ENCODE measurements around the gene TEX29.
A peak's percentile ranks its signal among the peaks of the same experiment; 100 is the strongest.

The TEX29 gene

DNA sequence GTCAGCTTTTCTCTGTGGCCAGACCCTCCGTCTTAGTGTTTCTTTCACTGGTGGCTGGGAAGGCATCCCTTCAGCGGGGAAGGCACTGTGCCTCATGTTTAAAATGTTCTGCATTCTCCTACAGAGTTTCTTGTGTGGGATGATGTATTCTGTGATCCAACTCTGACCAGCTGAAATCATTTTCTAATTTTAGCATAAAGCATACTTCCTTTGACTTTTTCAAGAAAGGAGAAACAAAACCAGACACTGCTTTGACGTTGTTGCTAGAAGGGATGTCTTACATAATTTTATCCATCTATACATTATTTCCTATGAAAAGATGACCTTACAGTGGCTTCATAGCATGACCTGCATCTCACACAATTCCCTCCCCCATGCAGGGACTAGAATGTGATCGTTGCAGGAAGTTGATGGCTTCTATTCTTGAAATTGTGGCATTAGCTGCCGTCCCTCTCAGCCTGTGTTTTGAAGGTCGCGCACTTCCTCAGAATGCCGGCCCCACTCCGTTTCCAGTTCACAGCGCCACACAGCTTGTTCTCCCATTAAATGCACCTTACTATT is 38.6 kb upstream of the TEX29 start:
- Histone ChIP-seq H3K9ac (ENCODE audit: low read length in 2 of 2) (peak overlapping the region; percentile 1 to 6), H3K36me3 (ENCODE audit: control insufficient read depth in 2 of 2, insufficient read depth in 2 of 2, low read length in 2 of 2) (peaks cover 28 to 51% of the 10 kb centered on the region in 2 donors), H3K4me1 (ENCODE audit: control insufficient read depth, insufficient read depth, low read length) (peaks cover 26% of the 10 kb centered on the region)

GRCh38 chr13:111282425-111282824 is 38.0 kb upstream of the TEX29 start:
- Histone ChIP-seq H3K4me3 (ENCODE audit: low read length in 2 of 2) (peak overlapping the region in 1 of 2 donors; percentile 15), H3K4me1 (ENCODE audit: control insufficient read depth, insufficient read depth, low read length) (peaks cover 26% of the 10 kb centered on the region), H3K36me3 (ENCODE audit: control insufficient read depth in 2 of 2, insufficient read depth in 2 of 2, low read length in 2 of 2) (peaks cover 34 to 52% of the 10 kb centered on the region in 2 donors), H3K27ac (ENCODE audit: low read length) (peak overlapping the region; percentile 86), H3K27me3 (ENCODE audit: control insufficient read depth in 1 of 2, insufficient read depth in 2 of 2, low read length in 2 of 2) (no peaks in the 10 kb centered on the region), H3K9me3 (ENCODE audit: control insufficient read depth in 2 of 2, low read length in 2 of 2) (no peaks in the 10 kb centered on the region), H3K9ac (ENCODE audit: low read length in 2 of 2) (peak overlapping the region; percentile 1 to 42)

More for the DNA sequence above, 38.6 kb upstream of the TEX29 start:
- Histone ChIP-seq H3K4me3 (ENCODE audit: low read length in 2 of 2) (peak overlapping the region in 1 of 2 donors; percentile 31), H3K27ac (ENCODE audit: low read length) (peak overlapping the region; percentile 86), H3K27me3 (ENCODE audit: control insufficient read depth in 1 of 2, insufficient read depth in 2 of 2, low read length in 2 of 2) (no peaks in the 10 kb centered on the region), H3K9me3 (ENCODE audit: control insufficient read depth in 2 of 2, low read length in 2 of 2) (no peaks in the 10 kb centered on the region)

DNA sequence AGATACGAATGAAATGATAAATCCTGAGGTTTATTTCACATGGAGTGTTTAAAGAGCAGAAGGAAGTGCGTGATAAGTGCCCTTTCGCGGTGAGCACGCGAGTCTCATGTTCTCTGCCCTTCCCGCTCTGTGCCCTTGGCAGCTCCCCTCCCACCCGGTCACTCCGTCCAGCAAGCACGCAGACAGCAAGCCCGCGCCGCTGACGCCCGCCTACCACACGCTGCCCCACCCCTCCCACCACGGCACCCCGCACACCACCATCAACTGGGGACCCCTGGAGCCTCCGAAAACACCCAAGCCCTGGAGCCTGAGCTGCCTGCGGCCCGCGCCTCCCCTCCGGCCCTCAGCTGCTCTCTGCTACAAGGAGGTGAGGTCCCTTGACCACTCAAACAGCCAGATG is 37.4 kb upstream of the TEX29 start:
- no peaks in the 10 kb centered on the region for H3K27me3 ChIP-seq (ENCODE audit: control insufficient read depth in 1 of 2, insufficient read depth in 2 of 2, low read length in 2 of 2)
- H3K27ac ChIP-seq (ENCODE audit: low read length): peak overlapping the region; percentile 86
- H3K9me3 ChIP-seq (ENCODE audit: control insufficient read depth in 2 of 2, low read length in 2 of 2): no peaks in the 10 kb centered on the region
- peak overlapping the region; percentile 1 to 42 for H3K9ac ChIP-seq (ENCODE audit: low read length in 2 of 2)
- peaks cover 34 to 50% of the 10 kb centered on the region in 2 donors for H3K36me3 ChIP-seq (ENCODE audit: control insufficient read depth in 2 of 2, insufficient read depth in 2 of 2, low read length in 2 of 2)
- H3K4me3 ChIP-seq (ENCODE audit: low read length in 2 of 2): no peak overlapping the region
- H3K4me1 ChIP-seq (ENCODE audit: control insufficient read depth, insufficient read depth, low read length): peaks cover 26% of the 10 kb centered on the region

- no peaks in the 10 kb centered on the region for H3K9me3 ChIP-seq (ENCODE audit: control insufficient read depth in 2 of 2, low read length in 2 of 2)
- no peak overlapping the region for H3K9ac ChIP-seq (ENCODE audit: low read length in 2 of 2)
- peaks cover 26% of the 10 kb centered on the region for H3K4me1 ChIP-seq (ENCODE audit: control insufficient read depth, insufficient read depth, low read length)
- no peaks in the 10 kb centered on the region for H3K27me3 ChIP-seq (ENCODE audit: control insufficient read depth in 1 of 2, insufficient read depth in 2 of 2, low read length in 2 of 2)
- peak overlapping the region; percentile 86 for H3K27ac ChIP-seq (ENCODE audit: low read length)
- H3K36me3 ChIP-seq (ENCODE audit: control insufficient read depth in 2 of 2, insufficient read depth in 2 of 2, low read length in 2 of 2): peaks cover 30 to 50% of the 10 kb centered on the region in 2 donors
- H3K4me3 ChIP-seq (ENCODE audit: low read length in 2 of 2): no peak overlapping the region
Measured at GRCh38 chr13:111283457-111283856, 37.0 kb upstream of the TEX29 start.

DNA sequence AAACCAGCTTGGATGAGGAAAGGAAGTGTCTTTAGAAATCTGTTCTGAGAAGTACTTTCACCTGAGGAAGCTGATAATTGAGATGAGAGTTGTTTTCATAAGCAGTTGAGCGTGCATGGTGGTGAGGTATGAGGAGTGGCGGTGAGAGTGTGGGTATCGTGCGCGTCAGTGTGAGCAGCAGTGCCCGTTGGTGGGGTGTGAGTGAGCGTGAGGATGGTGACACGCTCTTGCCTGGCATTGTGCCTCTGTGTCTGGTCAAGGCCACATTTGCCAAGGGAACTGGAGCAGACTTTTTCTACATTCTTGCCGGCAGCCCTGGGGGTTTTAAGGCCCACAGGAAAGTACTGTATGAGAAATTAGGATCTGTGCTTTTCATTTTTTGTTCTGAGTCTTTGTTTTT is 36.5 kb upstream of the TEX29 start:
- no peak overlapping the region for H3K4me3 ChIP-seq (ENCODE audit: low read length in 2 of 2)
- no peaks in the 10 kb centered on the region for H3K27me3 ChIP-seq (ENCODE audit: control insufficient read depth in 1 of 2, insufficient read depth in 2 of 2, low read length in 2 of 2)
- no peak overlapping the region for H3K9ac ChIP-seq (ENCODE audit: low read length in 2 of 2)
- no peaks in the 10 kb centered on the region for H3K9me3 ChIP-seq (ENCODE audit: control insufficient read depth in 2 of 2, low read length in 2 of 2)
- no peak overlapping the region for H3K27ac ChIP-seq (ENCODE audit: low read length)
- peaks cover 26% of the 10 kb centered on the region for H3K4me1 ChIP-seq (ENCODE audit: control insufficient read depth, insufficient read depth, low read length)
- peaks cover 27 to 46% of the 10 kb centered on the region in 2 donors for H3K36me3 ChIP-seq (ENCODE audit: control insufficient read depth in 2 of 2, insufficient read depth in 2 of 2, low read length in 2 of 2)

DNA sequence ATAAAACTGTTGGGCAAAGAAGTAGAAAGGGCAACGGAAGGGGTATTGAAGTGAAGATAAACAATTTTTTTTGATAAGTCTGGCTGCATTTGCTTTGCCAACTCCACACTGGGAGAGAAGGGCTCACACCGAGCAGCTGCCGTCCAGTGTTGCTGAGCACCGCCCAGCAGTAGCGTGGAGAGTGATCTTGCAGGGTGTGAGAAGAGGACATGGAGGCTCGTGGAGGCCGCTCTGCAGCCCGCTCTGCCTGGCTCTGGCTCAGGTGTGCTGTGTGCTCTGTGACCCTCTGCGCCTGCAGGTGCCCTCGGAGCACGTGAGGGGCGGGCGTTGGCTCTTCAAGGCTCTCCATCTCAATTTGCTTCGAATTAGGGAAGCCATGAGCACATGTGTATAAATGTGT is 35.9 kb upstream of the TEX29 start:
- Histone ChIP-seq H3K9me3 (ENCODE audit: control insufficient read depth in 2 of 2, low read length in 2 of 2) (no peaks in the 10 kb centered on the region), H3K27me3 (ENCODE audit: control insufficient read depth in 1 of 2, insufficient read depth in 2 of 2, low read length in 2 of 2) (no peaks in the 10 kb centered on the region), H3K27ac (ENCODE audit: low read length) (no peak overlapping the region), H3K4me1 (ENCODE audit: control insufficient read depth, insufficient read depth, low read length) (peaks cover 26% of the 10 kb centered on the region), H3K36me3 (ENCODE audit: control insufficient read depth in 2 of 2, insufficient read depth in 2 of 2, low read length in 2 of 2) (peaks cover 27 to 46% of the 10 kb centered on the region in 2 donors), H3K9ac (ENCODE audit: low read length in 2 of 2) (no peak overlapping the region), H3K4me3 (ENCODE audit: low read length in 2 of 2) (no peak overlapping the region)

DNA sequence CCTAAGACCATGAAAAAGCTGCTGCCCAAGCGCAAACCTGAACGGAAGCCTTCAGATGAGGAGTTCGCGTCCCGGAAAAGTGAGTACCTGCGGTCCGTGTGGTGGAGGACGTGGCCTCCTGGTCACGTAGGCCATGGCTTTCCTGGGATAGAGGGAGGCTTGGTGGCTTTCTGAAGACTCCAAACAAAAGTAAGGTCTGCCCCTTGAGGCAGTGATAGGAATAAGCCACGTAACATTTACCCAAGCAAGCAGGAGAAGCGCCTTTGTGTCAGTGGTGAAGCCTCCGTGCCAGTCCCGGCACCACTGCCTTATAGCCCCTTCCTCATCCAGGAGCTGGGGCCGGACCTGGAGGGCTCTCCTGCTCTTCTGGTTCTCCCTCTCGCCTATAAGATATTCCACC is 34.3 kb upstream of the TEX29 start:
- Histone ChIP-seq H3K9ac (ENCODE audit: low read length in 2 of 2) (no peak overlapping the region), H3K4me1 (ENCODE audit: control insufficient read depth, insufficient read depth, low read length) (peaks cover 22% of the 10 kb centered on the region), H3K9me3 (ENCODE audit: control insufficient read depth in 2 of 2, low read length in 2 of 2) (no peaks in the 10 kb centered on the region), H3K36me3 (ENCODE audit: control insufficient read depth in 2 of 2, insufficient read depth in 2 of 2, low read length in 2 of 2) (peaks cover 41 to 45% of the 10 kb centered on the region in 2 donors), H3K4me3 (ENCODE audit: low read length in 2 of 2) (no peak overlapping the region), H3K27me3 (ENCODE audit: control insufficient read depth in 1 of 2, insufficient read depth in 2 of 2, low read length in 2 of 2) (no peaks in the 10 kb centered on the region), H3K27ac (ENCODE audit: low read length) (no peak overlapping the region)

- Histone ChIP-seq H3K4me1 (ENCODE audit: control insufficient read depth, insufficient read depth, low read length) (peaks cover 18% of the 10 kb centered on the region), H3K27me3 (ENCODE audit: control insufficient read depth in 1 of 2, insufficient read depth in 2 of 2, low read length in 2 of 2) (no peaks in the 10 kb centered on the region), H3K4me3 (ENCODE audit: low read length in 2 of 2) (no peak overlapping the region), H3K27ac (ENCODE audit: low read length) (no peak overlapping the region), H3K9ac (ENCODE audit: low read length in 2 of 2) (no peak overlapping the region), H3K36me3 (ENCODE audit: control insufficient read depth in 2 of 2, insufficient read depth in 2 of 2, low read length in 2 of 2) (peaks cover 42 to 47% of the 10 kb centered on the region in 2 donors), H3K9me3 (ENCODE audit: control insufficient read depth in 2 of 2, low read length in 2 of 2) (no peaks in the 10 kb centered on the region)
Measured at GRCh38 chr13:111286749-111287148, 33.7 kb upstream of the TEX29 start.

- Histone ChIP-seq H3K4me3 (ENCODE audit: low read length in 2 of 2) (no peak overlapping the region), H3K36me3 (ENCODE audit: control insufficient read depth in 2 of 2, insufficient read depth in 2 of 2, low read length in 2 of 2) (peaks cover 45 to 51% of the 10 kb centered on the region in 2 donors), H3K27ac (ENCODE audit: low read length) (no peak overlapping the region), H3K4me1 (ENCODE audit: control insufficient read depth, insufficient read depth, low read length) (peaks cover 14% of the 10 kb centered on the region), H3K9me3 (ENCODE audit: control insufficient read depth in 2 of 2, low read length in 2 of 2) (no peaks in the 10 kb centered on the region), H3K27me3 (ENCODE audit: control insufficient read depth in 1 of 2, insufficient read depth in 2 of 2, low read length in 2 of 2) (no peaks in the 10 kb centered on the region), H3K9ac (ENCODE audit: low read length in 2 of 2) (no peak overlapping the region)
Measured at GRCh38 chr13:111287201-111287600, 33.2 kb upstream of the TEX29 start.

- no peaks in the 10 kb centered on the region for H3K27me3 ChIP-seq (ENCODE audit: control insufficient read depth in 1 of 2, insufficient read depth in 2 of 2, low read length in 2 of 2)
- no peak overlapping the region for H3K4me3 ChIP-seq (ENCODE audit: low read length in 2 of 2)
- H3K27ac ChIP-seq (ENCODE audit: low read length): no peak overlapping the region
- H3K36me3 ChIP-seq (ENCODE audit: control insufficient read depth in 2 of 2, insufficient read depth in 2 of 2, low read length in 2 of 2): peaks cover 54 to 60% of the 10 kb centered on the region in 2 donors
- H3K9me3 ChIP-seq (ENCODE audit: control insufficient read depth in 2 of 2, low read length in 2 of 2): no peaks in the 10 kb centered on the region
- H3K4me1 ChIP-seq (ENCODE audit: control insufficient read depth, insufficient read depth, low read length): peaks cover 3% of the 10 kb centered on the region
- H3K9ac ChIP-seq (ENCODE audit: low read length in 2 of 2): no peak overlapping the region
Measured at GRCh38 chr13:111288276-111288675, 32.2 kb upstream of the TEX29 start.

DNA sequence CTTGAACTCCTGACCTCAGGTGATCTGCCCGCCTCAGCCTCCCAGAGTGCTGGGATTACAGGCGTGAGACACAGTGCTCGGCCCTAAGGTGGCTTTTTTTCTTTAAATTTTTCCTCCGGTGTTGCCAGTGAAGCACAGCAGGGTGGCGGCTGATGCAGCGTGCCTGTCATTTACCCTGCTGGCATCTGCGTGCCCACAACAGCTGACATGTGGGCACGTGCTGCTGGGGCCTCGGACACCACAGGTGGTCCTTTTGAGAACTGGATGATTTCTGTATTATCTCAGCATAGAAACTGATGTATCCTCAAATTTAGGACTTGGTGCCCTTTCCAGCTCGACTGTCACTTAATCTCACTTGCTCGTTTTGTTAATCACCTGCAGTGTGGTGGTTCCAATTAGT is 31.2 kb upstream of the TEX29 start:
- Histone ChIP-seq H3K4me3 (ENCODE audit: low read length in 2 of 2) (no peak overlapping the region), H3K4me1 (ENCODE audit: control insufficient read depth, insufficient read depth, low read length) (no peaks in the 10 kb centered on the region), H3K9me3 (ENCODE audit: control insufficient read depth in 2 of 2, low read length in 2 of 2) (no peaks in the 10 kb centered on the region), H3K36me3 (ENCODE audit: control insufficient read depth in 2 of 2, insufficient read depth in 2 of 2, low read length in 2 of 2) (peaks cover 50 to 66% of the 10 kb centered on the region in 2 donors), H3K9ac (ENCODE audit: low read length in 2 of 2) (no peak overlapping the region), H3K27me3 (ENCODE audit: control insufficient read depth in 1 of 2, insufficient read depth in 2 of 2, low read length in 2 of 2) (no peaks in the 10 kb centered on the region), H3K27ac (ENCODE audit: low read length) (no peak overlapping the region)
